OCI-LY7 (cell line): ENCODE results near the gene C12orf75. TPM values are rescaled to one million over a fixed set of nuclear protein-coding genes. Genes with fewer than 3 reads are reported as not detected.
"Not testable (repeated sequence)": the region's sequence is repeated elsewhere in the genome, so short reads cannot be mapped to it uniquely, and the experiment has no call there.

ENCODE experiments used
- BruUV-seq: library from RNA; stranded (reverse); fragments of 400-500 nt; replicated peaks from 2 replicates; lab custom pipeline; 2021; lab: Mats Ljungman, UMichigan
- CTCF ChIA-PET: fragments of 300-600 bp; sonication (Branson Sonifier 250); formaldehyde crosslinking; loops from one replicate; lab custom pipeline; 2022; ENCODE audit warnings: antibody characterized with exemption; ENCODE audit not compliant: unreplicated experiment; lab: Charles Lee
- POLR2A ChIA-PET: fragments of 300-600 bp; sonication (Branson Sonifier 250); formaldehyde crosslinking; loops from one replicate; lab custom pipeline; 2022; ENCODE audit warnings: antibody characterized with exemption; lab: Charles Lee
- DNase-seq: peaks from one replicate; pipeline ENCODE4 v3.0.0-alpha.2; 2015; ENCODE audit warnings: low spot score
- H2AFZ ChIP-seq: fragments of 200-600 bp; sonication (generic), shearing (Covaris generic); 2 replicates; pipeline ENCODE4 v1.6.1; 2014; ENCODE audit warnings: mild to moderate bottlenecking, antibody characterized with exemption, low read length, moderate library complexity
- H3K27ac ChIP-seq: fragments of 200-600 bp; sonication (generic); 2 replicates; pipeline ENCODE4 v1.5.1; 2014; ENCODE audit warnings: mixed run types, low read depth, mild to moderate bottlenecking, moderate library complexity, low read length, inconsistent platforms; ENCODE audit not compliant: poor library complexity, severe bottlenecking
- H3K36me3 ChIP-seq: fragments of 200-600 bp; sonication (generic); 2 replicates; pipeline ENCODE4 v1.6.1; 2014; ENCODE audit warnings: mild to moderate bottlenecking, antibody characterized with exemption, low read length, moderate library complexity, mixed read lengths; ENCODE audit not compliant: insufficient read depth
- H3K4me1 ChIP-seq: fragments of 200-600 bp; sonication (generic); 2 replicates; pipeline ENCODE4 v1.5.1; 2014; ENCODE audit warnings: mild to moderate bottlenecking, low read length; ENCODE audit not compliant: insufficient read depth, poor library complexity, severe bottlenecking
- H3K4me2 ChIP-seq: fragments of 200-600 bp; sonication (generic); 2 replicates; pipeline ENCODE4 v1.6.1; 2014; ENCODE audit warnings: mild to moderate bottlenecking, low read length
- H3K4me3 ChIP-seq: fragments of 200-600 bp; sonication (generic); 2 replicates; pipeline ENCODE4 v1.5.1; 2014; ENCODE audit warnings: mild to moderate bottlenecking, low read depth, low read length; ENCODE audit not compliant: poor library complexity, severe bottlenecking
- H3K79me2 ChIP-seq: fragments of 200-600 bp; sonication (generic); 2 replicates; pipeline ENCODE4 v1.6.1; 2016; ENCODE audit warnings: low read depth, mild to moderate bottlenecking, low read length, moderate library complexity, mixed read lengths; ENCODE audit not compliant: insufficient read depth
- H3K9me2 ChIP-seq: fragments of 200-600 bp; sonication (generic); 2 replicates; pipeline ENCODE4 v1.6.1; 2016; ENCODE audit warnings: mild to moderate bottlenecking, low read length, mixed read lengths; ENCODE audit not compliant: insufficient read depth
- H3K9me3 ChIP-seq: fragments of 200-600 bp; sonication (generic); 2 replicates; pipeline ENCODE4 v1.6.1; 2014; ENCODE audit warnings: mild to moderate bottlenecking, mixed run types, low read length, mixed read lengths
- H4K20me1 ChIP-seq: fragments of 200-600 bp; sonication (generic); 2 replicates; pipeline ENCODE4 v1.6.1; 2014; ENCODE audit warnings: mild to moderate bottlenecking, antibody characterized with exemption, low read length, moderate library complexity, mixed read lengths; ENCODE audit not compliant: insufficient read depth
- EZH2phosphoT487 ChIP-seq: fragments of 200-600 bp; sonication (generic); IDR thresholded peaks from 2 replicates; pipeline ENCODE4 v1.6.1; 2018; ENCODE audit warnings: low read depth, borderline replicate concordance, mild to moderate bottlenecking, mixed run types, antibody characterized with exemption, low read length, moderate library complexity, mixed read lengths
- intact Hi-C: fragments of 100-400 bp; cut with micrococcal nuclease; formaldehyde crosslinking; loops from one replicate; pipeline ENCODE4 v1.10.0; 2022; ENCODE audit not compliant: unreplicated experiment
- total RNA-seq, 2 experiments: library from RNA; depleted of rRNA in 1 of 2; stranded (reverse); fragments of >200 nt in 1 of 2; shearing (Covaris generic) in 1 of 2; gene quantifications; 2 replicates each; pipeline ENCODE4 v1.2.3, GENCODE V29; 2014 to 2022
- TF ChIP-seq, protein P1 (sequence below): fragments of 200-600 bp; sonication (generic); conservative IDR thresholded peaks from 2 replicates; pipeline ENCODE4 v1.5.1; 2014; ENCODE audit warnings: mild to moderate bottlenecking, antibody characterized with exemption, low read length, moderate library complexity, mixed read lengths

The C12orf75 gene
- total RNA-seq, 2 experiments from 2014 or later = 147 to 505 TPM

GRCh38 chr12:105330931-105331804 is 677 bp downstream of the C12orf75 start:
- peaks cover 79% of the 10 kb centered on the region for H3K4me1 ChIP-seq
- 0 out of 2 replicates have a peak, but pooled peaks cover 2% of the 10 kb centered on the region for H3K9me3 ChIP-seq
- ChIA-PET POLR2A (interaction anchor here (0.9 to 9.6 kb wide), 6 partner anchors 11 to 64 kb away, joined by 4 to 157 read pairs (median 46); no protein-coding TSS in a partner anchor), CTCF (interaction anchor here (1.0 kb wide), 1 partner anchor 27 kb away, joined by 5 read pairs; no protein-coding TSS in a partner anchor)
- no peak overlapping the region for H2AFZ ChIP-seq
- H3K79me2 ChIP-seq = peaks cover 52% of the 10 kb centered on the region
- peaks cover 29% of the 10 kb centered on the region for H4K20me1 ChIP-seq
- no peaks in the 10 kb centered on the region for H3K9me2 ChIP-seq
- peak overlapping the region; percentile 92 for H3K4me3 ChIP-seq
- intact Hi-C loops = loop anchor here (1.0 to 10.0 kb wide), 4 partner anchors 26 to 856 kb away; partner anchors contain the start of genes APPL2 and WASHC4
- peak overlapping the region; percentile 87 for H3K4me2 ChIP-seq
- no TSS peak for BruUV-seq
- TF ChIP-seq, protein P1, sequence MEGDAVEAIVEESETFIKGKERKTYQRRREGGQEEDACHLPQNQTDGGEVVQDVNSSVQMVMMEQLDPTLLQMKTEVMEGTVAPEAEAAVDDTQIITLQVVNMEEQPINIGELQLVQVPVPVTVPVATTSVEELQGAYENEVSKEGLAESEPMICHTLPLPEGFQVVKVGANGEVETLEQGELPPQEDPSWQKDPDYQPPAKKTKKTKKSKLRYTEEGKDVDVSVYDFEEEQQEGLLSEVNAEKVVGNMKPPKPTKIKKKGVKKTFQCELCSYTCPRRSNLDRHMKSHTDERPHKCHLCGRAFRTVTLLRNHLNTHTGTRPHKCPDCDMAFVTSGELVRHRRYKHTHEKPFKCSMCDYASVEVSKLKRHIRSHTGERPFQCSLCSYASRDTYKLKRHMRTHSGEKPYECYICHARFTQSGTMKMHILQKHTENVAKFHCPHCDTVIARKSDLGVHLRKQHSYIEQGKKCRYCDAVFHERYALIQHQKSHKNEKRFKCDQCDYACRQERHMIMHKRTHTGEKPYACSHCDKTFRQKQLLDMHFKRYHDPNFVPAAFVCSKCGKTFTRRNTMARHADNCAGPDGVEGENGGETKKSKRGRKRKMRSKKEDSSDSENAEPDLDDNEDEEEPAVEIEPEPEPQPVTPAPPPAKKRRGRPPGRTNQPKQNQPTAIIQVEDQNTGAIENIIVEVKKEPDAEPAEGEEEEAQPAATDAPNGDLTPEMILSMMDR = no peak
- no peak for TF ChIP-seq EZH2phosphoT487
- H3K27ac ChIP-seq = peak overlapping the region; percentile 91
- peaks cover 43% of the 10 kb centered on the region for H3K36me3 ChIP-seq
- DNase-seq = peak; percentile 56

DNA sequence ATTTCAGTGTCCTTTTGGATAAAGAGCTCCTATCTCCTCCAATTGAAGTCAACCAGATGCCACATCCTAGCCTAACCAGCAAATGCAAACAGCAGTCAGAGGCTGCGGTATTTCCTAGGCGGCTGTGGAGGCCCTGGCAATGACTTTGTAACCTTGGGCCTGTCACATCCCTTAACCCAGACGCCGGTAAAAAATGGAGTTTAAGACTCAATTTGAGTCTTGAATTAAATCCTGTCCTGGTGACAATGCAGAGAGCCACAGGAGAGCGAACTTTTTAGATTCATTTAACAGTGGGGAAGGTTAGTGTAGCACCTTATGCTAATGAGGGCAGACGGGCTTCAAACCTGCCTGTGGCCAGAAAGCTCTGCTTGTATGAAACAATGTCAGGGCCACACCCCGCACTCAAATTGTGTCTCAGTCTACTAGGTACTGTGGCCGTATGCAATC is 1.3 kb downstream of the C12orf75 start:
- Histone ChIP-seq H3K9me3 (peaks cover 8% of the 10 kb centered on the region), H3K9me2 (no peaks in the 10 kb centered on the region), H4K20me1 (peaks cover 31% of the 10 kb centered on the region), H3K4me3 (peak overlapping the region; percentile 92), H3K36me3 (peaks cover 50% of the 10 kb centered on the region), H3K4me2 (peak overlapping the region; percentile 87), H3K4me1 (peaks cover 79% of the 10 kb centered on the region), H3K27ac (peak overlapping the region; percentile 91), H3K79me2 (peaks cover 59% of the 10 kb centered on the region), H2AFZ (no peak overlapping the region)
- ChIA-PET POLR2A (interaction anchor here (0.9 to 9.6 kb wide), 8 partner anchors 11 to 65 kb away, joined by 4 to 157 read pairs (median 24); no protein-coding TSS in a partner anchor), CTCF (interaction anchor here (1.0 kb wide), 1 partner anchor 26 kb away, joined by 5 read pairs; no protein-coding TSS in a partner anchor)
- TF ChIP-seq, protein P1 = no peak
- no peak for TF ChIP-seq EZH2phosphoT487
- DNase-seq = peak; percentile 67
- BruUV-seq = no TSS peak
- intact Hi-C loops = loop anchor here (1.0 to 10.0 kb wide), 4 partner anchors 25 to 857 kb away; partner anchors contain the start of genes APPL2 and WASHC4

DNA sequence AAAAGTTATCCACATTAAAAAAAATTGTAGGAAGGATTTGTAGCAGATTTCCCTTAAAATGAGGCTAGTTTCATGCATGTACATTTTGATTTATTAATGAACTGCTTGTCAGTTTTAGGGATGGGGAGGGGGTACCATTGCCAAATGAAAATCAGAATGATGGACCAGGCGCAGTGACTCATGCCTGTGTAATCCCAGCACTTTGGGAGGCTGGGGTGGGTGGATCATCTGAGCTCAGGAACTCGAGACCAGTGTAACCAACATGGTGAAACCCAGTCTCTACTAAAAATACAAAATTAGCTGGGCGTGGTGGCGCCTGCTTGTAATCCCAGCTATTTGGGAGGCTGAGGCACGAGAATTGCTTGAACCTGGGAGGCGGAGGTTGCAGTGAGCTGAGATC is 1.8 kb downstream of the C12orf75 start:
- peak overlapping the region; percentile 87 for H3K4me2 ChIP-seq
- H3K36me3 ChIP-seq = peaks cover 54% of the 10 kb centered on the region
- H4K20me1 ChIP-seq = peaks cover 31% of the 10 kb centered on the region
- peak overlapping the region; percentile 92 for H3K4me3 ChIP-seq
- POLR2A ChIA-PET = interaction anchor here (0.7 to 9.6 kb wide), 9 partner anchors 12 to 739 kb away, joined by 3 to 157 read pairs (median 10); no protein-coding TSS in a partner anchor
- not testable (repeated sequence) for DNase-seq, H3K9me2 ChIP-seq, BruUV-seq, H2AFZ ChIP-seq
- peaks cover 13% of the 10 kb centered on the region for H3K9me3 ChIP-seq
- peaks cover 77% of the 10 kb centered on the region for H3K4me1 ChIP-seq
- peak overlapping the region; percentile 91 for H3K27ac ChIP-seq
- intact Hi-C loops = loop anchor here (5.0 to 10.0 kb wide), 3 partner anchors 95 to 857 kb away; partner anchors contain the start of genes APPL2 and WASHC4
- CTCF ChIA-PET = interaction anchor here (1.0 to 1.2 kb wide), 2 partner anchors 15 to 26 kb away, joined by 5 read pairs; no protein-coding TSS in a partner anchor
- peaks cover 64% of the 10 kb centered on the region for H3K79me2 ChIP-seq
